Psoas muscle (tissue), 8 donors: ENCODE results near the gene TEAD4. TPM values are rescaled to one million over a fixed set of nuclear protein-coding genes. Genes with fewer than 3 reads are reported as not detected.

Experiments used
- ATAC-seq, 4 donors: fragments of 200-7000 bp; cut with Tn5 transposase; one replicate each; pipeline ENCODE4 v1.9.1; 2020; ENCODE audit warnings: moderate library complexity in 3 of 4, mild to moderate bottlenecking in 2 of 4
- DNase-seq, 2 donors: peaks; one replicate each; pipeline ENCODE4 v3.0.0-alpha.2; 2020
- H3K27ac ChIP-seq: fragments of 200-600 bp; one replicate; pipeline ENCODE4 v1.8.0; 2022
- H3K27me3 ChIP-seq, 3 donors: fragments of 200-600 bp in 1 of 3; one replicate each; pipeline versions ENCODE4 v1.6.1 to v1.8.0; 2013 to 2022; ENCODE audit warnings: low read length in 2 of 3, mild to moderate bottlenecking in 2 of 3, moderate library complexity in 1 of 3; ENCODE audit not compliant: insufficient read depth in 3 of 3
- H3K36me3 ChIP-seq, 2 donors: fragments of 200-600 bp in 1 of 2; one replicate each; pipeline versions ENCODE4 v1.6.1 to v1.8.0; 2013 to 2022; ENCODE audit warnings: low read depth in 1 of 2, mild to moderate bottlenecking in 1 of 2, moderate library complexity in 1 of 2; ENCODE audit not compliant: insufficient read depth in 1 of 2
- H3K4me1 ChIP-seq: fragments of 200-600 bp; one replicate; pipeline ENCODE4 v1.8.0; 2022
- H3K4me3 ChIP-seq: fragments of 200-600 bp; one replicate; pipeline ENCODE4 v1.8.0; 2022; ENCODE audit warnings: mild to moderate bottlenecking
- H3K9me3 ChIP-seq: fragments of 200-600 bp; one replicate; pipeline ENCODE4 v1.8.0; 2022
- CTCF ChIP-seq: fragments of 200-600 bp; IDR thresholded peaks from one replicate; pipeline ENCODE4 v1.8.0; 2022; ENCODE audit warnings: antibody characterized with exemption
- WGBS, 3 donors: extraction: QIAGEN DNeasy Blood & Tissue Kit; methylation state at CpG; one replicate each; pipeline versions ENCODE4 v1.1.6 to v1.1.7; 2013; 5-methylcytosine and 5-hydroxymethylcytosine counted together
- intact Hi-C, 2 donors: fragments of 100-400 bp; cut with DNase I; formaldehyde crosslinking; loops; one replicate each; pipeline versions ENCODE4 v1.11.0 to v1.14.2; 2022
- polyA plus RNA-seq, 3 donors: library from polyadenylated mRNA; stranded (reverse); fragments of 200-250 nt; gene quantifications; one replicate each; pipeline ENCODE4 v1.2.3, GENCODE V29; 2013
- total RNA-seq, 4 donors: library from RNA; stranded (reverse); fragmentation: NEBNext Ultra II Directional in 2 of 4; extraction: Animal tissue kit (Norgen Biotek cat#: 25700) in 2 of 4; gene quantifications; one replicate each; pipeline versions ENCODE4 v1.2.1 to v1.2.4, GENCODE V29; 2021 to 2023
- donor health status: healthy with polysubstance abuse.
- donor health status: DM: no; HTN: no; CAD: no; lungs with moderate emphysema.
- donor health status: Bipolar disorder and iron deficiency.
- donor health status: healthy.
- donor health status: DM: yes; HTN: yes; CAD: no.
- donor health status: DM: no; HTN: no; CAD: no.
- donor health status: DM: no; HTN: no; CAD: no.
- donor health status: DM: yes; HTN: yes; CAD: no.

Gene TEAD4
- total and polyA plus RNA-seq, 7 donors: 71.2 to 236 (median 96.2) TPM

GRCh38 chr12:3009780-3010179, 50.6 kb downstream of the TEAD4 start:
- no peak for TF ChIP-seq CTCF
- ATAC-seq (peak in 1 of 4 donors; percentile 11), DNase-seq (no peak)
- WGBS, 3 donors: 40 to 63% (median 48%) methylated on average over 11 to 14 of the region's 14 CpGs
- Histone ChIP-seq H3K27me3 (no peaks in the 10 kb centered on the region), H3K4me1 (peaks cover 24% of the 10 kb centered on the region), H3K27ac (no peak overlapping the region), H3K36me3 (peaks cover 0 to 45% of the 10 kb centered on the region in 2 donors), H3K9me3 (no peaks in the 10 kb centered on the region), H3K4me3 (no peak overlapping the region)
- intact Hi-C loops: no loop called here

- no peak for TF ChIP-seq CTCF
- Histone ChIP-seq H3K27me3 (no peaks in the 10 kb centered on the region), H3K4me1 (peaks cover 19% of the 10 kb centered on the region), H3K4me3 (no peak overlapping the region), H3K27ac (no peak overlapping the region), H3K9me3 (no peaks in the 10 kb centered on the region), H3K36me3 (peaks cover 0 to 50% of the 10 kb centered on the region in 2 donors)
- intact Hi-C loops: no loop called here
- DNase-seq (no peak), ATAC-seq (peak in 2 of 4 donors; percentile 44 to 51)
- 73 to 83% (median 75%) methylated on average over 21 to 22 of the region's 22 CpGs for WGBS, 3 donors
Measured at GRCh38 chr12:3010214-3010930, 51.2 kb downstream of the TEAD4 start.

- H3K27me3 ChIP-seq: no peaks in the 10 kb centered on the region
- peaks cover 19% of the 10 kb centered on the region for H3K4me1 ChIP-seq
- H3K4me3 ChIP-seq: no peak overlapping the region
- intact Hi-C loops: no loop called here
- ATAC-seq (no peak), DNase-seq (peak in 1 of 2 donors; percentile 11)
- no peak overlapping the region for H3K27ac ChIP-seq
- no peaks in the 10 kb centered on the region for H3K9me3 ChIP-seq
- 92 to 98% (median 94%) methylated on average over 6 of the region's 6 CpGs for WGBS, 3 donors
- H3K36me3 ChIP-seq: peaks cover 0 to 64% of the 10 kb centered on the region in 2 donors
- TF ChIP-seq CTCF: no peak
Measured at GRCh38 chr12:3012786-3013185, 53.6 kb downstream of the TEAD4 start.

DNA sequence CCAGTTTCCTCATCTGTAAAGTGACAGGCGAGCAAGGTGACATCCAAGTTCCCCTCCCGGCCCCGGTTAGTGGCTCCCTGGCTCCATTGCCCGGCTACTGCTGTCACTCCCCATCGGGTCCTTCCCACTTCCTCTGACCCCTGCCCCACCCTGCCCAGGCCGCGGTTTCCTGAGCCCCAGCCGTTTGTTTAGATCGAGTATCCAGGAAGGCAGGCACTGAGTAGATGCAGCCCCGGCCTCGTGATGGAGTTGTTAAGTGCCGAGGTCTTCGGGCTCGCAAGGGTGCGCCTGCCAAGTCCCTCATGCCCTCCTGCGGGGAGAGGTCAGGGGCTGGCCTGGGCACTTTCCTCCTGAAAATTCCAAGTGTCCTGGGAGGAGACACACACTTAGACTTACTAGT, 55.4 kb downstream of the TEAD4 start:
- ATAC-seq: no peak
- Histone ChIP-seq H3K27ac (no peak overlapping the region), H3K4me3 (no peak overlapping the region), H3K4me1 (peaks cover 16% of the 10 kb centered on the region), H3K9me3 (no peaks in the 10 kb centered on the region), H3K36me3 (peaks cover 0 to 78% of the 10 kb centered on the region in 2 donors), H3K27me3 (no peaks in the 10 kb centered on the region)
- TF ChIP-seq CTCF: no peak
- 49 to 64% (median 56%) methylated on average over 16 of the region's 16 CpGs for WGBS, 3 donors
- intact Hi-C loops: no loop called here
- DNase-seq: peak in 1 of 2 donors; percentile 51
